Adrenal gland (tissue), 12 donors: Measurements from ENCODE around the gene FARP1. TPM values are rescaled to one million over a fixed set of nuclear protein-coding genes. Genes with fewer than 3 reads are reported as not detected.
A peak's percentile ranks its signal among the peaks of the same experiment; 100 is the strongest.

Experiments
- DNase-seq, 7 donors: peaks; one replicate each; pipeline ENCODE4 v3.0.0-alpha.2; 2019 to 2020
- H3K27ac ChIP-seq, 5 donors: fragments of 200-600 bp; sonication (generic) in 4 of 5; 1 replicate in 3 of 5; 2 replicates in 2 of 5; pipeline versions ENCODE4 v1.5.1 to v1.8.0; 2016 to 2020; ENCODE audit warnings: mild to moderate bottlenecking in 1 of 5
- H3K27me3 ChIP-seq: fragments of 200-600 bp; 2 replicates; pipeline ENCODE4 v1.8.0; 2021
- H3K36me3 ChIP-seq, 2 donors: fragments of 200-600 bp; replicated peaks in 1 of 2; 1 replicate in 1 of 2; 2 replicates in 1 of 2; pipeline versions ENCODE4 v1.5.1 to v1.8.0; 2018 to 2022
- H3K4me1 ChIP-seq, 2 donors: fragments of 200-600 bp; replicated peaks in 1 of 2; 1 replicate in 1 of 2; 2 replicates in 1 of 2; pipeline versions ENCODE4 v1.5.1 to v1.8.0; 2018 to 2021
- H3K4me3 ChIP-seq, 4 donors: fragments of 200-600 bp; sonication (generic) in 3 of 4; one replicate each; pipeline ENCODE4 v1.5.1; 2016 to 2018
- H3K9me3 ChIP-seq, 3 donors: fragments of 200-600 bp; sonication (generic) in 1 of 3; replicated peaks in 1 of 3; 1 replicate in 2 of 3; 2 replicates in 1 of 3; pipeline versions ENCODE4 v1.5.1 to v1.8.0; 2016 to 2021
- CTCF ChIP-seq, 6 experiments: fragments of 450-650 bp in 4 of 6; fragments of 200-600 bp in 2 of 6; sonication (generic) in 1 of 6; IDR thresholded peaks; 1 replicate in 5 of 6; 2 replicates in 1 of 6; pipeline versions ENCODE4 v1.5.1 to v1.8.0; 2016 to 2021; ENCODE audit warnings: antibody characterized with exemption in 6 of 6, mild to moderate bottlenecking in 2 of 6, moderate library complexity in 1 of 6
- POLR2A ChIP-seq, 2 donors: fragments of 450-650 bp; IDR thresholded peaks; one replicate each; pipeline ENCODE4 v1.6.1; 2017; ENCODE audit warnings: antibody characterized with exemption in 2 of 2, mild to moderate bottlenecking in 2 of 2, moderate library complexity in 1 of 2
- WGBS, 4 donors: extraction: QIAGEN DNeasy Blood & Tissue Kit in 2 of 4; methylation state at CpG; one replicate each; pipeline versions ENCODE4 v1.1.5 to v1.1.7; 2013 to 2017; 5-methylcytosine and 5-hydroxymethylcytosine counted together
- intact Hi-C, 2 donors: fragments of 100-400 bp; cut with DNase I; formaldehyde crosslinking; loops; one replicate each; pipeline versions ENCODE4 v1.14.1 to v1.15.0; 2022 to 2023
- microRNA-seq, 3 donors: library from miRNA; unstranded; fragments of <30 nt; microRNA quantifications; one replicate each; pipeline ENCODE4, GENCODE V29; 2017 to 2020
- polyA plus RNA-seq, 3 donors: library from polyadenylated mRNA; stranded (reverse); fragments of 200-250 nt in 2 of 3; fragments of 350-450 nt in 1 of 3; fragmentation: Illumina TruSeq in 1 of 3; extraction: RNeasy Lipid Tissue Mini Kit (QIAGEN cat#74804) in 1 of 3; gene quantifications; one replicate each; pipeline ENCODE4 v1.2.3, GENCODE V29; 2013 to 2014
- small RNA-seq, 2 donors: library from RNA; depleted of rRNA; stranded (forward); fragments of <200 nt; gene quantifications; one replicate each; pipeline ENCODE3, GENCODE V24; 2016
- total RNA-seq, 9 donors: library from RNA; depleted of rRNA in 4 of 9; stranded (reverse); fragments of >200 nt in 4 of 9; fragments of 120-200 nt in 1 of 9; fragmentation: NEBNext Ultra II Directional in 1 of 9; extraction: Animal tissue kit (Norgen Biotek cat#: 25700) in 1 of 9; gene quantifications; one replicate each; pipeline versions ENCODE4 v1.1.0 to v1.2.4, GENCODE V29; 2013 to 2023
- donor health status: healthy with polysubstance abuse.
- donor health status: Bipolar disorder and iron deficiency.
- donor health status: DM: yes; HTN: yes; CAD: no.
- donor health status: DM: no; HTN: no; CAD: no.
- donor health status: DM: no; HTN: no; CAD: no.
- donor health status: DM: yes; HTN: yes; CAD: no.

The FARP1 gene
- total and polyA plus RNA-seq, 12 donors, result 27.1 to 304 (median 71.6) TPM

- WGBS, 4 donors, result 25 to 45% (median 44%) methylated on average over 1 of the region's 1 CpG
- peak overlapping the region in 3 of 5 donors; percentile 39 to 70 (median 57) for H3K27ac ChIP-seq
Measured at GRCh38 chr13:98504029-98504351, 361.1 kb downstream of the FARP1 start.

GRCh38 chr13:98504371-98504963 lies 361.6 kb downstream of the FARP1 start:
- intact Hi-C loops, result no loop called here
- Histone ChIP-seq H3K9me3 (no peaks in the 10 kb centered on the region), H3K4me3 (no peak overlapping the region), H3K4me1 (peaks cover 45 to 78% of the 10 kb centered on the region in 2 donors), H3K27me3 (no peaks in the 10 kb centered on the region), H3K36me3 (no peaks in the 10 kb centered on the region), H3K27ac (peak overlapping the region in 1 of 5 donors; percentile 17)
- no peak for DNase-seq
- no peak for TF ChIP-seq POLR2A (IDR thresholded peaks at IDR 0.05)
- no peak for TF ChIP-seq CTCF (IDR thresholded peaks at IDR 0.05)
- 83 to 86% (median 84%) methylated on average over 12 of the region's 12 CpGs for WGBS, 4 donors

More at GRCh38 chr13:98504029-98504351, 361.1 kb downstream of the FARP1 start:
- intact Hi-C loops, result no loop called here
- Histone ChIP-seq H3K4me3 (no peak overlapping the region), H3K27me3 (no peaks in the 10 kb centered on the region), H3K36me3 (no peaks in the 10 kb centered on the region), H3K9me3 (no peaks in the 10 kb centered on the region), H3K4me1 (peaks cover 42 to 73% of the 10 kb centered on the region in 2 donors)
- TF ChIP-seq POLR2A (IDR thresholded peaks at IDR 0.05) (no peak), CTCF (IDR thresholded peaks at IDR 0.05) (no peak)
- no peak for DNase-seq

Small RNA genes lying within 50 kb of the gene (microRNA-seq; reads per million reads assigned to microRNA genes)
- 0 to 0.85 (median 0.38) reads per million in 3 donors for gene MIR3170

Small RNA genes lying within 50 kb of the gene (small RNA-seq; reads per million reads assigned to genes)
- 0.08 to 0.12 reads per million in 2 donors for gene MIR3170

Other genes with a start within 250 kb of the FARP1 start
- gene IPO5, start 189.4 kb upstream of the FARP1 start, total RNA-seq, result 10 to 100 TPM; 56.3 to 87.2 (median 74.6) TPM
- gene IPO5, start 189.4 kb upstream of the FARP1 start, polyA plus RNA-seq, result 10 to 100 TPM; 20.1 to 79.1 (median 20.4) TPM
- gene RNF113B, start 34.2 kb downstream of the FARP1 start, total RNA-seq, result under 1 TPM in 1 of 9 donors, not detected in 8; 0.27 TPM
- under 1 TPM in 1 of 3 donors, not detected in 2; 0.15 TPM for gene RNF113B, start 34.2 kb downstream of the FARP1 start, polyA plus RNA-seq